Fibroblast of mammary gland (primary cell): Measurements from ENCODE around the gene PCDHA6.
"Not testable (repeated sequence)": the region's sequence is repeated elsewhere in the genome, so short reads cannot be mapped to it uniquely, and the experiment has no call there.

Experiments used
- DNase-seq: peaks from one replicate; pipeline ENCODE4 v3.0.0-alpha.2; 2010; ENCODE audit warnings: low read depth
- H3K4me3 ChIP-seq: 2 replicates; pipeline ENCODE4 v1.5.1; 2011; ENCODE audit warnings: low read depth, mild to moderate bottlenecking, low read length, moderate library complexity; ENCODE audit not compliant: control insufficient read depth
- CTCF ChIP-seq: conservative IDR thresholded peaks from 2 replicates; pipeline ENCODE4 v1.5.1; 2011; ENCODE audit warnings: low read depth, low read length, inconsistent platforms; ENCODE audit not compliant: control insufficient read depth, insufficient read depth

The PCDHA6 gene

GRCh38 chr5:140823475-140823874 lies 4.3 kb upstream of the PCDHA6 start:
- no peak for DNase-seq
- no peak overlapping the region for H3K4me3 ChIP-seq
- TF ChIP-seq CTCF, result no peak

- DNase-seq, result no peak
Observed at GRCh38 chr5:140828362-140828737, 590 bp downstream of the PCDHA6 start.

GRCh38 chr5:140829511-140830501 lies 2.0 kb downstream of the PCDHA6 start:
- not testable (repeated sequence) for DNase-seq, H3K4me3 ChIP-seq

More at GRCh38 chr5:140828362-140828737, 590 bp downstream of the PCDHA6 start:
- no peak for TF ChIP-seq CTCF
- no peak overlapping the region for H3K4me3 ChIP-seq

- DNase-seq, result peak; percentile 20
- peak; percentile 19 for TF ChIP-seq CTCF
- H3K4me3 ChIP-seq, result no peak within 1 kb of the TSS
Observed at GRCh38 chr5:140833993-140834392, 6.2 kb downstream of the PCDHA6 start, which contains the start of gene PCDHA7. Gene PCDHA7 (plus strand): TSS chr5:140834269. CDS start chr5:140834384, 115 bp downstream.

- not testable (repeated sequence) for DNase-seq, H3K4me3 ChIP-seq
Observed at GRCh38 chr5:140834439-140835008, 6.8 kb downstream of the PCDHA6 start.

GRCh38 chr5:140835622-140836510 lies 8.1 kb downstream of the PCDHA6 start:
- H3K4me3 ChIP-seq, result no peak overlapping the region
- no peak for TF ChIP-seq CTCF

More at GRCh38 chr5:140835622-140836510, 8.1 kb downstream of the PCDHA6 start:
- DNase-seq, result no peak
